OCI-LY7 (cell line): ENCODE measurements around the gene DNM3. TPM values are rescaled to one million over a fixed set of nuclear protein-coding genes. Genes with fewer than 3 reads are reported as not detected.

ENCODE experiments used
- BruUV-seq: library from RNA; stranded (reverse); fragments of 400-500 nt; replicated peaks from 2 replicates; lab custom pipeline; 2021; lab: Mats Ljungman, UMichigan
- CTCF ChIA-PET: fragments of 300-600 bp; sonication (Branson Sonifier 250); formaldehyde crosslinking; loops from one replicate; lab custom pipeline; 2022; ENCODE audit warnings: antibody characterized with exemption; ENCODE audit not compliant: unreplicated experiment; lab: Charles Lee
- POLR2A ChIA-PET: fragments of 300-600 bp; sonication (Branson Sonifier 250); formaldehyde crosslinking; loops from one replicate; lab custom pipeline; 2022; ENCODE audit warnings: antibody characterized with exemption; lab: Charles Lee
- DNase-seq: peaks from one replicate; pipeline ENCODE4 v3.0.0-alpha.2; 2015; ENCODE audit warnings: low spot score
- H2AFZ ChIP-seq: fragments of 200-600 bp; sonication (generic), shearing (Covaris generic); 2 replicates; pipeline ENCODE4 v1.6.1; 2014; ENCODE audit warnings: mild to moderate bottlenecking, antibody characterized with exemption, low read length, moderate library complexity
- H3K27ac ChIP-seq: fragments of 200-600 bp; sonication (generic); 2 replicates; pipeline ENCODE4 v1.5.1; 2014; ENCODE audit warnings: mixed run types, low read depth, mild to moderate bottlenecking, moderate library complexity, low read length, inconsistent platforms; ENCODE audit not compliant: poor library complexity, severe bottlenecking
- H3K36me3 ChIP-seq: fragments of 200-600 bp; sonication (generic); 2 replicates; pipeline ENCODE4 v1.6.1; 2014; ENCODE audit warnings: mild to moderate bottlenecking, antibody characterized with exemption, low read length, moderate library complexity, mixed read lengths; ENCODE audit not compliant: insufficient read depth
- H3K4me1 ChIP-seq: fragments of 200-600 bp; sonication (generic); 2 replicates; pipeline ENCODE4 v1.5.1; 2014; ENCODE audit warnings: mild to moderate bottlenecking, low read length; ENCODE audit not compliant: insufficient read depth, poor library complexity, severe bottlenecking
- H3K4me2 ChIP-seq: fragments of 200-600 bp; sonication (generic); 2 replicates; pipeline ENCODE4 v1.6.1; 2014; ENCODE audit warnings: mild to moderate bottlenecking, low read length
- H3K4me3 ChIP-seq: fragments of 200-600 bp; sonication (generic); 2 replicates; pipeline ENCODE4 v1.5.1; 2014; ENCODE audit warnings: mild to moderate bottlenecking, low read depth, low read length; ENCODE audit not compliant: poor library complexity, severe bottlenecking
- H3K79me2 ChIP-seq: fragments of 200-600 bp; sonication (generic); 2 replicates; pipeline ENCODE4 v1.6.1; 2016; ENCODE audit warnings: low read depth, mild to moderate bottlenecking, low read length, moderate library complexity, mixed read lengths; ENCODE audit not compliant: insufficient read depth
- H3K9me2 ChIP-seq: fragments of 200-600 bp; sonication (generic); 2 replicates; pipeline ENCODE4 v1.6.1; 2016; ENCODE audit warnings: mild to moderate bottlenecking, low read length, mixed read lengths; ENCODE audit not compliant: insufficient read depth
- H3K9me3 ChIP-seq: fragments of 200-600 bp; sonication (generic); 2 replicates; pipeline ENCODE4 v1.6.1; 2014; ENCODE audit warnings: mild to moderate bottlenecking, mixed run types, low read length, mixed read lengths
- H4K20me1 ChIP-seq: fragments of 200-600 bp; sonication (generic); 2 replicates; pipeline ENCODE4 v1.6.1; 2014; ENCODE audit warnings: mild to moderate bottlenecking, antibody characterized with exemption, low read length, moderate library complexity, mixed read lengths; ENCODE audit not compliant: insufficient read depth
- CTCF ChIP-seq: fragments of 200-600 bp; sonication (generic); conservative IDR thresholded peaks from 2 replicates; pipeline ENCODE4 v1.5.1; 2014; ENCODE audit warnings: mild to moderate bottlenecking, antibody characterized with exemption, low read length, moderate library complexity, mixed read lengths
- EZH2phosphoT487 ChIP-seq: fragments of 200-600 bp; sonication (generic); IDR thresholded peaks from 2 replicates; pipeline ENCODE4 v1.6.1; 2018; ENCODE audit warnings: low read depth, borderline replicate concordance, mild to moderate bottlenecking, mixed run types, antibody characterized with exemption, low read length, moderate library complexity, mixed read lengths
- intact Hi-C: fragments of 100-400 bp; cut with micrococcal nuclease; formaldehyde crosslinking; loops from one replicate; pipeline ENCODE4 v1.10.0; 2022; ENCODE audit not compliant: unreplicated experiment
- total RNA-seq, 2 experiments: library from RNA; depleted of rRNA in 1 of 2; stranded (reverse); fragments of >200 nt in 1 of 2; shearing (Covaris generic) in 1 of 2; gene quantifications; 2 replicates each; pipeline ENCODE4 v1.2.3, GENCODE V29; 2014 to 2022

The DNM3 gene
- total RNA-seq, 2 experiments from 2014 or later, result 0.47 to 0.61 TPM

GRCh38 chr1:172275478-172275877 is 434.2 kb downstream of the DNM3 start:
- H3K27ac ChIP-seq, result no peak overlapping the region
- H2AFZ ChIP-seq, result no peak overlapping the region
- BruUV-seq, result no TSS peak
- no peaks in the 10 kb centered on the region for H3K9me3 ChIP-seq
- no peaks in the 10 kb centered on the region for H3K4me1 ChIP-seq
- H3K9me2 ChIP-seq, result no peaks in the 10 kb centered on the region
- POLR2A ChIA-PET, result no interaction called here
- H3K79me2 ChIP-seq, result no peaks in the 10 kb centered on the region
- H4K20me1 ChIP-seq, result no peaks in the 10 kb centered on the region
- TF ChIP-seq EZH2phosphoT487 (no peak), CTCF (no peak)
- H3K36me3 ChIP-seq, result no peaks in the 10 kb centered on the region
- no peak for DNase-seq
- H3K4me2 ChIP-seq, result no peak overlapping the region
- CTCF ChIA-PET, result no interaction called here
- no peak overlapping the region for H3K4me3 ChIP-seq
- intact Hi-C loops, result no loop called here

- ChIA-PET POLR2A (interaction anchor here (0.5 to 0.6 kb wide), 2 partner anchors 20 to 404 kb away, joined by 4 to 5 read pairs; no protein-coding TSS in a partner anchor), CTCF (no interaction called here)
- intact Hi-C loops, result no loop called here
- Histone ChIP-seq H2AFZ (no peak overlapping the region), H3K4me1 (no peaks in the 10 kb centered on the region), H3K4me2 (no peak overlapping the region), H4K20me1 (no peaks in the 10 kb centered on the region), H3K4me3 (no peak overlapping the region), H3K27ac (no peak overlapping the region), H3K9me3 (no peaks in the 10 kb centered on the region), H3K36me3 (no peaks in the 10 kb centered on the region), H3K79me2 (no peaks in the 10 kb centered on the region), H3K9me2 (no peaks in the 10 kb centered on the region)
- TF ChIP-seq CTCF (no peak), EZH2phosphoT487 (no peak)
- BruUV-seq, result no TSS peak
- no peak for DNase-seq
These were observed 435.0 kb downstream of the DNM3 start for GRCh38 chr1:172276120-172276818.

GRCh38 chr1:172277275-172277674 is 436.0 kb downstream of the DNM3 start:
- CTCF ChIA-PET, result no interaction called here
- no peaks in the 10 kb centered on the region for H3K36me3 ChIP-seq
- no peaks in the 10 kb centered on the region for H3K79me2 ChIP-seq
- POLR2A ChIA-PET, result no interaction called here
- no peak overlapping the region for H3K4me2 ChIP-seq
- TF ChIP-seq EZH2phosphoT487 (no peak), CTCF (no peak)
- H3K4me1 ChIP-seq, result no peaks in the 10 kb centered on the region
- no peaks in the 10 kb centered on the region for H3K9me3 ChIP-seq
- intact Hi-C loops, result no loop called here
- no peaks in the 10 kb centered on the region for H3K9me2 ChIP-seq
- no peak overlapping the region for H3K27ac ChIP-seq
- no peak overlapping the region for H3K4me3 ChIP-seq
- H4K20me1 ChIP-seq, result no peaks in the 10 kb centered on the region
- no peak for DNase-seq
- BruUV-seq, result no TSS peak
- H2AFZ ChIP-seq, result no peak overlapping the region
